Measurements from ENCODE around the gene ZSWIM5. TPM values are rescaled to one million over a fixed set of nuclear protein-coding genes. Genes with fewer than 3 reads are reported as not detected.

ZSWIM5 gene
- total and polyA plus RNA-seq, 2 donors (not counting 1 experiment from before 2014, with no cell fraction given) = 0.36 to 1.7 TPM

DNA sequence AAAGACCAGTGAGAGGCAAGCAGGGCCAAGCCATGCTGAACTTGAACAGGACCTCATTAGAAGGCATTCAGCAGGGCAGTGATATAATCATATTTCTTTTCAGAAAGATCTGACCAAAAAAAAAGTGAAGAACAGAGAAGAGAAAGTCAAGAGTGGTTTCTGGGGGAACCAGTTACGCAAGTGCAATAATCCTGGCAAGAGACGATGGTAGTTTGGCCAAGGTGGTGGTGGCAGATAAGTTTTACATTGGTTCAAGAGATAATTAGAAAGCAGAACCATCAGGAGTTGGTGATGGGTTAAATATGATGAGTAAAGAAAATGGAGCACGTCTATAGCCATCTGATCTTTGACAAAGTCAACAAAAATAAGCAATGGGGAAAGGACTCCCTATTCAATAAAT is 54.3 kb downstream of the ZSWIM5 start:
- no peak for TF ChIP-seq EZH2 (IDR thresholded peaks at IDR 0.05; ENCODE audit: borderline replicate concordance, insufficient read depth, low read depth, low read length, poor library complexity, severe bottlenecking)
- TF ChIP-seq, protein P1, sequence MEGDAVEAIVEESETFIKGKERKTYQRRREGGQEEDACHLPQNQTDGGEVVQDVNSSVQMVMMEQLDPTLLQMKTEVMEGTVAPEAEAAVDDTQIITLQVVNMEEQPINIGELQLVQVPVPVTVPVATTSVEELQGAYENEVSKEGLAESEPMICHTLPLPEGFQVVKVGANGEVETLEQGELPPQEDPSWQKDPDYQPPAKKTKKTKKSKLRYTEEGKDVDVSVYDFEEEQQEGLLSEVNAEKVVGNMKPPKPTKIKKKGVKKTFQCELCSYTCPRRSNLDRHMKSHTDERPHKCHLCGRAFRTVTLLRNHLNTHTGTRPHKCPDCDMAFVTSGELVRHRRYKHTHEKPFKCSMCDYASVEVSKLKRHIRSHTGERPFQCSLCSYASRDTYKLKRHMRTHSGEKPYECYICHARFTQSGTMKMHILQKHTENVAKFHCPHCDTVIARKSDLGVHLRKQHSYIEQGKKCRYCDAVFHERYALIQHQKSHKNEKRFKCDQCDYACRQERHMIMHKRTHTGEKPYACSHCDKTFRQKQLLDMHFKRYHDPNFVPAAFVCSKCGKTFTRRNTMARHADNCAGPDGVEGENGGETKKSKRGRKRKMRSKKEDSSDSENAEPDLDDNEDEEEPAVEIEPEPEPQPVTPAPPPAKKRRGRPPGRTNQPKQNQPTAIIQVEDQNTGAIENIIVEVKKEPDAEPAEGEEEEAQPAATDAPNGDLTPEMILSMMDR (IDR thresholded peaks at IDR 0.05) = no peak
- H3K9me3 Mint-ChIP-seq (ENCODE audit: insufficient read depth) = peaks cover 2% of the 10 kb centered on the region
- Histone ChIP-seq H2AFZ (ENCODE audit: insufficient read depth, low read depth, low read length, poor library complexity, severe bottlenecking) (no peak overlapping the region), H3K36me3 (replicated peaks in 1 of 2; ENCODE audit: control extremely low read depth in 1 of 2, control insufficient read depth in 1 of 2, extremely low read depth in 1 of 2, insufficient read depth in 2 of 2, low read length in 1 of 2) (no peaks in the 10 kb centered on the region), H3K4me2 (replicated peaks; ENCODE audit: low read depth, low read length, poor library complexity, severe bottlenecking) (no peak overlapping the region), H3K27ac (ENCODE audit: low read length in 2 of 2) (no peak overlapping the region), H3K4me3 (ENCODE audit: control extremely low read depth in 1 of 5, extremely low read depth in 1 of 5, insufficient read depth in 1 of 5, low read depth in 2 of 5, low read length in 4 of 5) (no peak overlapping the region), H3K9ac (ENCODE audit: low read length) (no peak overlapping the region), H3K4me1 (ENCODE audit: control insufficient read depth in 2 of 2, insufficient read depth in 2 of 2, low read length in 2 of 2) (no peaks in the 10 kb centered on the region), H3K27me3 (replicated peaks in 1 of 4; ENCODE audit: control extremely low read depth in 1 of 4, control insufficient read depth in 3 of 4, insufficient read depth in 4 of 4, low read length in 3 of 4) (no peaks in the 10 kb centered on the region), H3K79me2 (ENCODE audit: control insufficient read depth, insufficient read depth, low read length) (no peaks in the 10 kb centered on the region), H4K20me1 (ENCODE audit: control insufficient read depth, insufficient read depth, low read length, poor library complexity, severe bottlenecking) (no peaks in the 10 kb centered on the region), H3K9me3 (ENCODE audit: control extremely low read depth in 1 of 3, control insufficient read depth in 2 of 3, insufficient read depth in 1 of 3, low read length in 2 of 3) (peaks cover 1 to 3% (median 2%) of the 10 kb centered on the region in 3 donors)
- H3K27me3 Mint-ChIP-seq = peaks cover 31% of the 10 kb centered on the region
- no peak overlapping the region for H3K27ac Mint-ChIP-seq
- ChIA-PET POLR2A (no interaction called here), CTCF (no interaction called here)
- no peak overlapping the region for H3K4me3 Mint-ChIP-seq
- ATAC-seq (ENCODE audit: low read depth) = no peak
- intact Hi-C loops (cut with micrococcal nuclease) = no loop called here
- WGBS (ENCODE audit: insufficient coverage) = 95% methylated on average over 2 of the region's 3 CpGs
- DNase-seq = no peak
- H3K4me1 Mint-ChIP-seq = no peaks in the 10 kb centered on the region

DNA sequence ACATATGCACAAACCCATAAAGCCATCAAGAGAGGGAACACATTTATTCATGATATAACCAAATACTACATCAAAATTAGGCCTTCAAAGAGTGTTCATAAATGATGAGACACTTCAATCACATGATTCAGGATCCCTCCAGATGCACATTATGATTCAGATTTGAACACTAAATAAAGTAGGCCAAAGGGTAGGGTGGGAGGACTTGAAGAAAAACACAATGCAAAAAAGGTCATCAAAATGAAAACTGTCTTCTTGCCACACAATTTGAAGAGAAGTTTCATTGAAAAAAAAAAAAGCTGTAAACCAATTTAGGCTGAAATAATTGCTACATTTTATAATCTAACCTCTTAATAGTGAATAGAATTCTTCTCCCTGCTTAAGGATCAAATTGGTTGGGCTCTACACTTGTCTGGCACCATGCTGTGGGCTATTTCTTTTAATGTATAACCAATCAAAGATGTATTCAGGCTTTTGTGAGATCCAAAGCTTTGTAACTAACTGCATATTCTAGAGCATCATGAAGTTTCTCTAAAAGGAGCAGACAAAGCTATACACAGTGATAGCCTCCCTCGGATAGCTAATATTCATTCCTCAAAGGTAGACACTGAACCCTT is 58.1 kb downstream of the ZSWIM5 start:
- no peaks in the 10 kb centered on the region for H4K20me1 ChIP-seq (ENCODE audit: control insufficient read depth, insufficient read depth, low read length, poor library complexity, severe bottlenecking)
- CTCF ChIA-PET = no interaction called here
- ATAC-seq (ENCODE audit: low read depth) (no peak), DNase-seq (no peak)
- H3K9me3 ChIP-seq (ENCODE audit: control extremely low read depth in 1 of 3, control insufficient read depth in 2 of 3, insufficient read depth in 1 of 3, low read length in 2 of 3) = peaks cover 0 to 1% (median 0%) of the 10 kb centered on the region in 3 donors
- no peaks in the 10 kb centered on the region for H3K4me1 Mint-ChIP-seq
- H3K9me3 Mint-ChIP-seq (ENCODE audit: insufficient read depth) = no peaks in the 10 kb centered on the region
- no peak overlapping the region for H3K4me3 ChIP-seq (ENCODE audit: control extremely low read depth in 1 of 5, extremely low read depth in 1 of 5, insufficient read depth in 1 of 5, low read depth in 2 of 5, low read length in 4 of 5)
- H3K4me1 ChIP-seq (ENCODE audit: control insufficient read depth in 2 of 2, insufficient read depth in 2 of 2, low read length in 2 of 2) = no peaks in the 10 kb centered on the region
- H3K27me3 Mint-ChIP-seq = peaks cover 15% of the 10 kb centered on the region
- no peak overlapping the region for H3K4me3 Mint-ChIP-seq
- no peak overlapping the region for H3K9ac ChIP-seq (ENCODE audit: low read length)
- WGBS (ENCODE audit: insufficient coverage) = 100% methylated on average over 1 of the region's 1 CpG
- no peak overlapping the region for H3K27ac ChIP-seq (ENCODE audit: low read length in 2 of 2)
- no peak overlapping the region for H3K4me2 ChIP-seq (replicated peaks; ENCODE audit: low read depth, low read length, poor library complexity, severe bottlenecking)
- H3K27me3 ChIP-seq (replicated peaks in 1 of 4; ENCODE audit: control extremely low read depth in 1 of 4, control insufficient read depth in 3 of 4, insufficient read depth in 4 of 4, low read length in 3 of 4) = no peaks in the 10 kb centered on the region
- intact Hi-C loops (cut with micrococcal nuclease) = no loop called here
- TF ChIP-seq, protein P1 (IDR thresholded peaks at IDR 0.05) = no peak
- TF ChIP-seq EZH2 (IDR thresholded peaks at IDR 0.05; ENCODE audit: borderline replicate concordance, insufficient read depth, low read depth, low read length, poor library complexity, severe bottlenecking) = no peak
- no peak overlapping the region for H2AFZ ChIP-seq (ENCODE audit: insufficient read depth, low read depth, low read length, poor library complexity, severe bottlenecking)
- H3K27ac Mint-ChIP-seq = no peak overlapping the region
- no peaks in the 10 kb centered on the region for H3K79me2 ChIP-seq (ENCODE audit: control insufficient read depth, insufficient read depth, low read length)
- POLR2A ChIA-PET = no interaction called here
- no peaks in the 10 kb centered on the region for H3K36me3 ChIP-seq (replicated peaks in 1 of 2; ENCODE audit: control extremely low read depth in 1 of 2, control insufficient read depth in 1 of 2, extremely low read depth in 1 of 2, insufficient read depth in 2 of 2, low read length in 1 of 2)
